Testis (tissue), 2 donors: Measurements from ENCODE around the gene PLA2G12A.

Experiments used
- POLR2A ChIP-seq: fragments of 450-650 bp; IDR thresholded peaks from one replicate; pipeline ENCODE4 v1.6.1; 2017; ENCODE audit warnings: antibody characterized with exemption, mild to moderate bottlenecking, moderate library complexity
- TF ChIP-seq, protein P1 (sequence below), 3 experiments: fragments of 450-650 bp in 2 of 3; fragments of 200-600 bp in 1 of 3; sonication (generic) in 1 of 3; IDR thresholded peaks; one replicate each; pipeline ENCODE4 v1.5.1; 2016 to 2019; ENCODE audit warnings: antibody characterized with exemption in 3 of 3, mild to moderate bottlenecking in 2 of 3, moderate library complexity in 1 of 3

DNA sequence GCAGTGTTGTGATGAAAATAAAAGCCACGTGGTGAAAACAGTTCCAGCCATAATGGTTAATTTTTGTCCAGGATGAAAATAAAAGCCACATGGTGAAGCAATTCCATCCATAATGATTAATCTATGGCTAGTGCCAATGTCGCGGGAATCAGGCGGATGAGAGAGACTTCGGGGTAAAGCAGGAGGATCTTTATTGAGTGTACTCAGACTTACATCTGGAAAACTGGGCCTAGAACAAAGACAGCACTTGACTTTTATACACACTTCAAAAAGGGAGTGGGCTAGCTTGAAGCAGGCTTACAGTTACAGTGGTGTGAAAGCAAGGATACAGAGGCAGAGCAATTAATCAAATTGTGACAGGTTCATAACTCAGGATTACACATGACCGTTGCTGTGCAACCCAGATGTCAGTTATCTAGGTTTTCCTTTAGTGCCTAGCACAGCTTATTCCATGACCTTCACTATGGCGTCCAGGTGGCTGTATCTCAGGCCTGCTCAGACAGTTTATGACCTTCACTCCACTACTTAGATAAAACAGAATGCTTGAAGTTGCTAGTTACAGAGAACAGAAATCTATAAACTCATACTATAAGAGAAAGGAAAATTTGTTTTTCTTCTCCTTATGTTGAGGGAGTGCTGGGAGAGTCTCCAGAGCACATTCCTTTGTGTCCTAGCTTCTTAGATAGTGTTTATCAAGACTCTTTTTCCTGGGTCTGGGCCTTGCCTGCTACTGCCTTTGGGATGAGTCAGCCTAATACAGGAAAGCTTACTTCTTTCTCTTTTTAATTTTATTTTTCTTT, 5.9 kb upstream of the PLA2G12A start:
- TF ChIP-seq, protein P1, sequence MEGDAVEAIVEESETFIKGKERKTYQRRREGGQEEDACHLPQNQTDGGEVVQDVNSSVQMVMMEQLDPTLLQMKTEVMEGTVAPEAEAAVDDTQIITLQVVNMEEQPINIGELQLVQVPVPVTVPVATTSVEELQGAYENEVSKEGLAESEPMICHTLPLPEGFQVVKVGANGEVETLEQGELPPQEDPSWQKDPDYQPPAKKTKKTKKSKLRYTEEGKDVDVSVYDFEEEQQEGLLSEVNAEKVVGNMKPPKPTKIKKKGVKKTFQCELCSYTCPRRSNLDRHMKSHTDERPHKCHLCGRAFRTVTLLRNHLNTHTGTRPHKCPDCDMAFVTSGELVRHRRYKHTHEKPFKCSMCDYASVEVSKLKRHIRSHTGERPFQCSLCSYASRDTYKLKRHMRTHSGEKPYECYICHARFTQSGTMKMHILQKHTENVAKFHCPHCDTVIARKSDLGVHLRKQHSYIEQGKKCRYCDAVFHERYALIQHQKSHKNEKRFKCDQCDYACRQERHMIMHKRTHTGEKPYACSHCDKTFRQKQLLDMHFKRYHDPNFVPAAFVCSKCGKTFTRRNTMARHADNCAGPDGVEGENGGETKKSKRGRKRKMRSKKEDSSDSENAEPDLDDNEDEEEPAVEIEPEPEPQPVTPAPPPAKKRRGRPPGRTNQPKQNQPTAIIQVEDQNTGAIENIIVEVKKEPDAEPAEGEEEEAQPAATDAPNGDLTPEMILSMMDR (IDR thresholded peaks at IDR 0.05), result no peak
- TF ChIP-seq POLR2A, result no peak
